ENCODE measurements around the gene GUF1. TPM values are rescaled to one million over a fixed set of nuclear protein-coding genes. Genes with fewer than 3 reads are reported as not detected.

Gene GUF1
- total and polyA plus RNA-seq, 10 of the 15 experiments (the other 5 are each of a cell fraction or from before 2014, with no cell fraction given): 5.8 to 37.1 (median 24.8) TPM

DNA sequence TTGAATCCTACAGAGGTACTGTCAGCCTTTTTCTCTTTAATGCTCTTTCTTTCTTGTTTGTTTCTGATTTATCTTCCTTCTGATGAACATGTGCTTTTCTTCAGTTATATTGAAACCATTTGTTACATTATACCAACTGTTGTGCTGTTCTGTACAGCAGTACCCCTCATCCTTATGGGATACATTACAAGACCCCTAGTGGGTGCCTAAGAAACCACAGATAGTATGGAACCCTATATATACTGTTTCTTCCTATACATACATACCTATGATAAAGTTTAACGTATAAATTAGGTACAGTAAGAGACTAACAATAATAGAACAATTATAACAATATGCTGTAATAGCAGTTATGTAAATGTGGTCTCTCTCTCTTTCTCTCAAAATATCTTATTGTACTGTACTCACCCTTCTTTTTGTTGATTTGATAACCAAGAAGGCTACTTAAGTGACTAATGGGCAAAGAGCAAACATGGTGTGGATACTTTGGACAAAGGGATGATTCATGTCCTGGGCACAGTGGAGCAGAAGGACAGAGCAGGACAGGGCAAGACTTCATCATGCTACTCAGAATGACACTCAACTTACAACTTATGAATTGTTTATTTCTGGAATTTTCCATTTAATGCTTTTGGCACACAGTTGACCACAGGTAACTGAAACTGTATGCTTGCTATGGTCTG is 16.1 kb upstream of the GUF1 start:
- Histone ChIP-seq H2AFZ (ENCODE audit: control insufficient read depth, low read depth, low read length) (no peak overlapping the region), H3K4me3 (no peak overlapping the region), H3K4me1 (ENCODE audit: control insufficient read depth, insufficient read depth, low read length) (no peaks in the 10 kb centered on the region), H3K79me2 (ENCODE audit: control insufficient read depth, insufficient read depth, low read length) (no peaks in the 10 kb centered on the region), H4K20me1 (ENCODE audit: control insufficient read depth, insufficient read depth) (no peaks in the 10 kb centered on the region), H3K36me3 (ENCODE audit: control insufficient read depth in 2 of 2, insufficient read depth in 2 of 2, low read length in 1 of 2) (no peaks in the 10 kb centered on the region), H3K27ac (ENCODE audit: control insufficient read depth, insufficient read depth) (no peak overlapping the region), H3K9ac (ENCODE audit: control insufficient read depth, insufficient read depth, low read length) (no peak overlapping the region), H3K27me3 (replicated peaks in 1 of 2; ENCODE audit: control insufficient read depth in 2 of 2, insufficient read depth in 2 of 2, low read length in 1 of 2) (no peaks in the 10 kb centered on the region), H3K9me3 (replicated peaks; ENCODE audit: control insufficient read depth, insufficient read depth, low read length) (no peaks in the 10 kb centered on the region), H3K4me2 (ENCODE audit: control insufficient read depth, insufficient read depth) (no peak overlapping the region)
- ChIA-PET RAD21 (ENCODE audit: unreplicated experiment) (no interaction called here), SMC1A (ENCODE audit: uncharacterized antibody, unreplicated experiment) (interaction anchor here (1.5 kb wide), 1 partner anchor 16 kb away, joined by 5 read pairs; the partner anchor contains the start of gene GUF1), CTCF (interaction anchor here (0.9 kb wide), 1 partner anchor 33 kb away, joined by 3 read pairs; no protein-coding TSS in a partner anchor), POLR2A (no interaction called here)
- DNase-seq (ENCODE audit: low read depth, low spot score) (no peak), ATAC-seq (no peak), FAIRE-seq (no peak)
- no TSS peak for BruUV-seq (replicated peaks)
- 75% methylated on average over 1 of the region's 1 CpG for WGBS (ENCODE audit: insufficient coverage, insufficient replicate concordance, low lambda C conversion rate, missing lambda C conversion rate)
- in situ Hi-C loops (cut with MboI) (no loop called here), intact Hi-C loops (cut with micrococcal nuclease; ENCODE audit: unreplicated experiment) (no loop called here)
- TF ChIP-seq, protein P1, sequence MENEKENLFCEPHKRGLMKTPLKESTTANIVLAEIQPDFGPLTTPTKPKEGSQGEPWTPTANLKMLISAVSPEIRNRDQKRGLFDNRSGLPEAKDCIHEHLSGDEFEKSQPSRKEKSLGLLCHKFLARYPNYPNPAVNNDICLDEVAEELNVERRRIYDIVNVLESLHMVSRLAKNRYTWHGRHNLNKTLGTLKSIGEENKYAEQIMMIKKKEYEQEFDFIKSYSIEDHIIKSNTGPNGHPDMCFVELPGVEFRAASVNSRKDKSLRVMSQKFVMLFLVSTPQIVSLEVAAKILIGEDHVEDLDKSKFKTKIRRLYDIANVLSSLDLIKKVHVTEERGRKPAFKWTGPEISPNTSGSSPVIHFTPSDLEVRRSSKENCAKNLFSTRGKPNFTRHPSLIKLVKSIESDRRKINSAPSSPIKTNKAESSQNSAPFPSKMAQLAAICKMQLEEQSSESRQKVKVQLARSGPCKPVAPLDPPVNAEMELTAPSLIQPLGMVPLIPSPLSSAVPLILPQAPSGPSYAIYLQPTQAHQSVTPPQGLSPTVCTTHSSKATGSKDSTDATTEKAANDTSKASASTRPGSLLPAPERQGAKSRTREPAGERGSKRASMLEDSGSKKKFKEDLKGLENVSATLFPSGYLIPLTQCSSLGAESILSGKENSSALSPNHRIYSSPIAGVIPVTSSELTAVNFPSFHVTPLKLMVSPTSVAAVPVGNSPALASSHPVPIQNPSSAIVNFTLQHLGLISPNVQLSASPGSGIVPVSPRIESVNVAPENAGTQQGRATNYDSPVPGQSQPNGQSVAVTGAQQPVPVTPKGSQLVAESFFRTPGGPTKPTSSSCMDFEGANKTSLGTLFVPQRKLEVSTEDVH (IDR thresholded peaks at IDR 0.05; ENCODE audit: low read depth, partially characterized antibody): no peak
- no peak for TF ChIP-seq SREBF1 (IDR thresholded peaks at IDR 0.05; ENCODE audit: low read length)
- no peak for TF ChIP-seq MTA2 (IDR thresholded peaks at IDR 0.05; ENCODE audit: low read depth)
- TF ChIP-seq TBL1XR1 (IDR thresholded peaks at IDR 0.05; ENCODE audit: low read depth, low read length): no peak
- TF ChIP-seq CBX3 (IDR thresholded peaks at IDR 0.05; ENCODE audit: borderline replicate concordance, low read depth): no peak
- TF ChIP-seq, protein P2, sequence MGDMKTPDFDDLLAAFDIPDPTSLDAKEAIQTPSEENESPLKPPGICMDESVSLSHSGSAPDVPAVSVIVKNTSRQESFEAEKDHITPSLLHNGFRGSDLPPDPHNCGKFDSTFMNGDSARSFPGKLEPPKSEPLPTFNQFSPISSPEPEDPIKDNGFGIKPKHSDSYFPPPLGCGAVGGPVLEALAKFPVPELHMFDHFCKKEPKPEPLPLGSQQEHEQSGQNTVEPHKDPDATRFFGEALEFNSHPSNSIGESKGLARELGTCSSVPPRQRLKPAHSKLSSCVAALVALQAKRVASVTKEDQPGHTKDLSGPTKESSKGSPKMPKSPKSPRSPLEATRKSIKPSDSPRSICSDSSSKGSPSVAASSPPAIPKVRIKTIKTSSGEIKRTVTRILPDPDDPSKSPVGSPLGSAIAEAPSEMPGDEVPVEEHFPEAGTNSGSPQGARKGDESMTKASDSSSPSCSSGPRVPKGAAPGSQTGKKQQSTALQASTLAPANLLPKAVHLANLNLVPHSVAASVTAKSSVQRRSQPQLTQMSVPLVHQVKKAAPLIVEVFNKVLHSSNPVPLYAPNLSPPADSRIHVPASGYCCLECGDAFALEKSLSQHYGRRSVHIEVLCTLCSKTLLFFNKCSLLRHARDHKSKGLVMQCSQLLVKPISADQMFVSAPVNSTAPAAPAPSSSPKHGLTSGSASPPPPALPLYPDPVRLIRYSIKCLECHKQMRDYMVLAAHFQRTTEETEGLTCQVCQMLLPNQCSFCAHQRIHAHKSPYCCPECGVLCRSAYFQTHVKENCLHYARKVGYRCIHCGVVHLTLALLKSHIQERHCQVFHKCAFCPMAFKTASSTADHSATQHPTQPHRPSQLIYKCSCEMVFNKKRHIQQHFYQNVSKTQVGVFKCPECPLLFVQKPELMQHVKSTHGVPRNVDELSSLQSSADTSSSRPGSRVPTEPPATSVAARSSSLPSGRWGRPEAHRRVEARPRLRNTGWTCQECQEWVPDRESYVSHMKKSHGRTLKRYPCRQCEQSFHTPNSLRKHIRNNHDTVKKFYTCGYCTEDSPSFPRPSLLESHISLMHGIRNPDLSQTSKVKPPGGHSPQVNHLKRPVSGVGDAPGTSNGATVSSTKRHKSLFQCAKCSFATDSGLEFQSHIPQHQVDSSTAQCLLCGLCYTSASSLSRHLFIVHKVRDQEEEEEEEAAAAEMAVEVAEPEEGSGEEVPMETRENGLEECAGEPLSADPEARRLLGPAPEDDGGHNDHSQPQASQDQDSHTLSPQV (IDR thresholded peaks at IDR 0.05): no peak
- no peak for TF ChIP-seq HSF1 (IDR thresholded peaks at IDR 0.05; ENCODE audit: low read depth, low read length)
- TF ChIP-seq MAX (IDR thresholded peaks at IDR 0.05; ENCODE audit: low read depth, low read length): no peak
- TF ChIP-seq, protein P3, sequence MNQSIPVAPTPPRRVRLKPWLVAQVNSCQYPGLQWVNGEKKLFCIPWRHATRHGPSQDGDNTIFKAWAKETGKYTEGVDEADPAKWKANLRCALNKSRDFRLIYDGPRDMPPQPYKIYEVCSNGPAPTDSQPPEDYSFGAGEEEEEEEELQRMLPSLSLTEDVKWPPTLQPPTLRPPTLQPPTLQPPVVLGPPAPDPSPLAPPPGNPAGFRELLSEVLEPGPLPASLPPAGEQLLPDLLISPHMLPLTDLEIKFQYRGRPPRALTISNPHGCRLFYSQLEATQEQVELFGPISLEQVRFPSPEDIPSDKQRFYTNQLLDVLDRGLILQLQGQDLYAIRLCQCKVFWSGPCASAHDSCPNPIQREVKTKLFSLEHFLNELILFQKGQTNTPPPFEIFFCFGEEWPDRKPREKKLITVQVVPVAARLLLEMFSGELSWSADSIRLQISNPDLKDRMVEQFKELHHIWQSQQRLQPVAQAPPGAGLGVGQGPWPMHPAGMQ (IDR thresholded peaks at IDR 0.05; ENCODE audit: borderline replicate concordance): no peak
- TF ChIP-seq IKZF1 (conservative IDR thresholded peaks at IDR 0.05): no peak
